ENCODE data around the gene KRTAP12-2. TPM values are rescaled to one million over a fixed set of nuclear protein-coding genes. Genes with fewer than 3 reads are reported as not detected.

Gene KRTAP12-2
- total RNA-seq, 2 donors from 2014 or later = not detected

DNA sequence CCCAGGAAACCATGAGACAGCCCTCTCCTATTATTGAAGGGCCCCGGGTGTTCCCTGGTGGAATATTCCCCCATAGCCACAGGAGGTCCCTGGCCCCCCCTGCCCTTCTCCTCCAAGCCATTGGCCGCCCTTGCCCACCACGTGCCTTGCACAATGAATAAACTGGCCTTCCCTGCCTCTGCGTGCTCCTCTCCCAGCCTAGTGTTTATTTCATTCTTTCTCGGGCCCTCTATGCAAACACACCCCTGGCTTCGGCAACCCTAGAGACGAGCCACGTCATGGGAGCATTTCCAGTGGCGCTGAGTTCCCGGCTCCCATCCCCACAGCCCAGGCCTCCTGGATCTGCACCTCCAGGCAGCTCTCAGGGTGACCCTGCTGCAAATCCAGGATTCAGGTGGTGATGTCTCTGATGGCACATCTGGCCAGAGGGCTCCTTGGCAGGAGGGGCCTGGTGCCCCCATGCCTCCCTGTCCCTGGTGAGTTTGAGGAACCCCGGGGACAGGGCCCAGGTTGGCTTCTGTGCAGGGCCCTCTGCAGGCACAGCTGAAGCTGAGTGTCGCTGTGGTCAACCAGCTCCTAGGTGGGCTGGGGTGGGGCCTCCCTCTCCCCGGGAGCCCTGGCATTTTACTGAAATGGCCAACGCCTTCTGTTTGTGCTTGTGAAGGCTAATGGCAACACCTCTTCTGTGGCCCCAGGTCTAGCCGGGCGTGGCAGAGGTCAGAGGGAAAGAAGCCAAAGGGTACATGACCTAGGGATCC lies 36.4 kb upstream of the KRTAP12-2 start:
- H3K4me1 ChIP-seq (ENCODE audit: control insufficient read depth, insufficient read depth, low read length) = peaks cover 2% of the 10 kb centered on the region

GRCh38 chr21:44702111-44702972 lies 35.6 kb upstream of the KRTAP12-2 start:
- peak; percentile 46 for DNase-seq
- H3K36me3 Mint-ChIP-seq (ENCODE audit: low read depth) = no peaks in the 10 kb centered on the region
- no peak overlapping the region for H3K4me3 Mint-ChIP-seq
- TF ChIP-seq CTCF (conservative IDR thresholded peaks at IDR 0.05) = no peak
- peaks cover 10% of the 10 kb centered on the region for H3K9me3 Mint-ChIP-seq
- WGBS, 2 experiments (ENCODE audit: insufficient coverage in 1 of 2, insufficient read length in 1 of 2) = 85 to 89% methylated on average over 11 to 22 of the region's 22 CpGs
- Histone ChIP-seq H3K9me3 (ENCODE audit: control insufficient read depth, low read length) (peaks cover 6% of the 10 kb centered on the region), H3K4me1 (ENCODE audit: control insufficient read depth, insufficient read depth, low read length) (peaks cover 3% of the 10 kb centered on the region), H3K9ac (ENCODE audit: extremely low read depth, low read length, poor library complexity, severe bottlenecking) (no peak overlapping the region), H3K27ac (ENCODE audit: low read depth, low read length) (no peak overlapping the region), H3K36me3 (ENCODE audit: control insufficient read depth, insufficient read depth, low read length) (no peaks in the 10 kb centered on the region), H3K4me3 (ENCODE audit: low read length) (no peak overlapping the region), H3K27me3 (ENCODE audit: control insufficient read depth, insufficient read depth, low read length, poor library complexity, severe bottlenecking) (peaks cover 31% of the 10 kb centered on the region)
- peaks cover 58% of the 10 kb centered on the region for H3K4me1 Mint-ChIP-seq
- no peak overlapping the region for H3K27ac Mint-ChIP-seq
- H3K27me3 Mint-ChIP-seq (ENCODE audit: insufficient read depth) = peaks cover 62% of the 10 kb centered on the region

More for the DNA sequence above, 36.4 kb upstream of the KRTAP12-2 start:
- peaks cover 39% of the 10 kb centered on the region for H3K27me3 ChIP-seq (ENCODE audit: control insufficient read depth, insufficient read depth, low read length, poor library complexity, severe bottlenecking)
- no peak overlapping the region for H3K4me3 ChIP-seq (ENCODE audit: low read length)
- Mint-ChIP-seq H3K27me3 (ENCODE audit: insufficient read depth) (peaks cover 63% of the 10 kb centered on the region), H3K9me3 (peaks cover 10% of the 10 kb centered on the region), H3K36me3 (ENCODE audit: low read depth) (no peaks in the 10 kb centered on the region), H3K4me3 (no peak overlapping the region), H3K27ac (no peak overlapping the region), H3K4me1 (peaks cover 56% of the 10 kb centered on the region)
- H3K36me3 ChIP-seq (ENCODE audit: control insufficient read depth, insufficient read depth, low read length) = no peaks in the 10 kb centered on the region
- no peak overlapping the region for H3K9ac ChIP-seq (ENCODE audit: extremely low read depth, low read length, poor library complexity, severe bottlenecking)
- no peak for TF ChIP-seq CTCF (conservative IDR thresholded peaks at IDR 0.05)
- H3K27ac ChIP-seq (ENCODE audit: low read depth, low read length) = no peak overlapping the region
- peaks cover 6% of the 10 kb centered on the region for H3K9me3 ChIP-seq (ENCODE audit: control insufficient read depth, low read length)
- DNase-seq = peak; percentile 66
- 76 to 83% methylated on average over 9 to 16 of the region's 16 CpGs for WGBS, 2 experiments (ENCODE audit: insufficient coverage in 1 of 2, insufficient read length in 1 of 2)

GRCh38 chr21:44701541-44701940 lies 34.8 kb upstream of the KRTAP12-2 start:
- Mint-ChIP-seq H3K36me3 (ENCODE audit: low read depth) (no peaks in the 10 kb centered on the region), H3K27ac (no peak overlapping the region), H3K4me1 (peaks cover 62% of the 10 kb centered on the region), H3K4me3 (no peak overlapping the region), H3K9me3 (peaks cover 9% of the 10 kb centered on the region), H3K27me3 (ENCODE audit: insufficient read depth) (peaks cover 54% of the 10 kb centered on the region)
- WGBS, 2 experiments (ENCODE audit: insufficient coverage in 1 of 2, insufficient read length in 1 of 2) = 82% methylated on average over 11 to 12 of the region's 12 CpGs
- TF ChIP-seq CTCF (conservative IDR thresholded peaks at IDR 0.05) = no peak
- DNase-seq = peak; percentile 42
- Histone ChIP-seq H3K27me3 (ENCODE audit: control insufficient read depth, insufficient read depth, low read length, poor library complexity, severe bottlenecking) (peaks cover 23% of the 10 kb centered on the region), H3K9ac (ENCODE audit: extremely low read depth, low read length, poor library complexity, severe bottlenecking) (no peak overlapping the region), H3K4me3 (ENCODE audit: low read length) (no peak overlapping the region), H3K4me1 (ENCODE audit: control insufficient read depth, insufficient read depth, low read length) (peaks cover 3% of the 10 kb centered on the region), H3K27ac (ENCODE audit: low read depth, low read length) (no peak overlapping the region), H3K36me3 (ENCODE audit: control insufficient read depth, insufficient read depth, low read length) (no peaks in the 10 kb centered on the region), H3K9me3 (ENCODE audit: control insufficient read depth, low read length) (peaks cover 6% of the 10 kb centered on the region)
